ENCODE measurements around the gene MAP3K10. TPM values are rescaled to one million over a fixed set of nuclear protein-coding genes. Genes with fewer than 3 reads are reported as not detected.

MAP3K10 gene
- total and polyA plus RNA-seq, 4 experiments from 2014 or later = 2.0 to 30.2 (median 28.4) TPM; not detected in 1

DNA sequence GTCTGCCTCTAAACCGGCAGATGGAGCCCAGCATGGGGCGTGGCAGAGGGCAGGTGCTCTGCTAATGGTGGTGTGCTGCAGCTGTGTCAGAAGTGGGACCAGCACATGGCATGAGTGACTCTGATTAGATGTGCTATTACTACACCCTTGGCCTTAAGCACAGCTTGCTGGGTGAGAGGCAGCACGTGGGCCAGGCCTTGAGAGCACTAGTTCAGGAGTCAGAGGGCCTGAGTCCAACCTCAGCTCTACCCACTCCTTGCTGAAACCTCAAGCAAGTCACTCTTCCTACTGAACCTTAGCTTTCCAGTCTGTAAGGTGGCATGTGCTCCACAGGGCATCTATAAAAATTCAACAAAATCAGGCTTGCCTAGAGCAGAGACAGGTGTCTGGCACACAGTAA lies 71.2 kb downstream of the MAP3K10 start:
- Mint-ChIP-seq H3K9me3 (peaks cover 0 to 2% (median 0%) of the 10 kb centered on the region in 8 donors), H3K4me1 (peaks cover 16 to 49% (median 25%) of the 10 kb centered on the region in 4 donors), H3K36me3 (peaks cover 19 to 53% of the 10 kb centered on the region in 2 donors), H3K27ac (no peak overlapping the region), H3K4me3 (no peak overlapping the region), H3K27me3 (no peaks in the 10 kb centered on the region)
- H3K9me3 ChIP-seq (ENCODE audit: control insufficient read depth in 1 of 2, low read length in 2 of 2) = no peaks in the 10 kb centered on the region
- POLR2A ChIA-PET (ENCODE audit: partially characterized antibody) = interaction anchor here (0.6 kb wide), 1 partner anchor 8 kb away, joined by 3 read pairs; no protein-coding TSS in a partner anchor
- H3K4me3 ChIP-seq (ENCODE audit: low read length in 2 of 2) = no peak overlapping the region
- intact Hi-C loops (cut with micrococcal nuclease) = no loop called here
- CTCF ChIA-PET (ENCODE audit: partially characterized antibody) = no interaction called here
- peaks cover 14% of the 10 kb centered on the region for H3K36me3 ChIP-seq (ENCODE audit: insufficient read depth, low read length)
- H3K27me3 ChIP-seq (ENCODE audit: insufficient read depth, low read length) = no peaks in the 10 kb centered on the region
- no peaks in the 10 kb centered on the region for H3K4me1 ChIP-seq (ENCODE audit: insufficient read depth, low read length)
- no peak for DNase-seq
- H3K27ac ChIP-seq (ENCODE audit: low read depth, low read length) = no peak overlapping the region

DNA sequence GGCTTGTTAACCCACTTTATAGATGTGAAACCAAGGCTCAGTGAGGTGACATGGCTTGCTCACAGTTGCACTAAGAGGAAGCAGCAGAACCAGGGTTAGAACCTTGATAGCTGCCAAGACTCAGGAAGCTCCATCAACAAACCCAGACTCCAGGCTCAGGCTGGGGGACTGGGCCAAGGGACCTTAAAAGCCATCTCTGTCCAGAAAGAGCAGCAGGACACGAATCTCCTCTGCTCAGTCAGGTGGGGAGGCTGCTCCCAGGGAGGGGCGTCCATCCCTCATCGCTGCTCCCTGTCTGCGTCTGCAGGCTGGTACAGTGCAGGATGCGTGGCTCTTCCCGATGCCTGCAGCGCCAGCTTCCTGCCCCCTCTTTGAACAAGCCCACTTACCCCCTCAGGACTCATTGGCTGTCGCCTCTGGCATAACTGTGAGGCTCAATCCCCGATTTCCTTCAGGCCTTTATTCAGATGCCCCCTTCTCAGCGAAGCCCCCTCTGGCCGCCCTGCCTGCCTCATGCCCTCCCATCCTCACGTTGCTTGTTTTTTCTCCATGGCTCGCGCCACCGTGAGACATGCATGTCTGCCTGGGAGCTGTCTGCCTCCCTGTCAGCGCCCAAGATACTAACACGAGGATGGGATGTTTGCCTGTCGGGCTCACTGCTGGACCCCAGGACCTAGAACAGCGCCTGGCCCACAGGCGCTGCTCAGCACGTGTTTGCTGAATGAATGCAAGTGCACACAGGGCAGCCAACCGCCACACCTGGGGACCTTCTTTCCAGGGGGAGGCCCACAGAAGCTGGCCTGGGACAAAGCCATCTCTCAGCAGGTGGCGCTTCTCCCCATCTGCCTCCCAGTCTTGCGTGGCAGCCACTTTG lies 72.5 kb downstream of the MAP3K10 start:
- Histone ChIP-seq H3K4me3 (ENCODE audit: low read length in 2 of 2) (no peak overlapping the region), H3K4me1 (ENCODE audit: insufficient read depth, low read length) (no peaks in the 10 kb centered on the region), H3K9me3 (ENCODE audit: control insufficient read depth in 1 of 2, low read length in 2 of 2) (no peaks in the 10 kb centered on the region), H3K27me3 (ENCODE audit: insufficient read depth, low read length) (no peaks in the 10 kb centered on the region), H3K27ac (ENCODE audit: low read depth, low read length) (no peak overlapping the region), H3K36me3 (ENCODE audit: insufficient read depth, low read length) (peaks cover 14% of the 10 kb centered on the region)
- no peak overlapping the region for H3K27ac Mint-ChIP-seq
- CTCF ChIA-PET (ENCODE audit: partially characterized antibody) = no interaction called here
- H3K36me3 Mint-ChIP-seq = peaks cover 18 to 55% of the 10 kb centered on the region in 2 donors
- H3K27me3 Mint-ChIP-seq = no peaks in the 10 kb centered on the region
- H3K4me3 Mint-ChIP-seq = no peak overlapping the region
- peaks cover 0 to 2% (median 0%) of the 10 kb centered on the region in 8 donors for H3K9me3 Mint-ChIP-seq
- DNase-seq = no peak
- POLR2A ChIA-PET (ENCODE audit: partially characterized antibody) = no interaction called here
- peaks cover 14 to 47% (median 28%) of the 10 kb centered on the region in 4 donors for H3K4me1 Mint-ChIP-seq
- intact Hi-C loops (cut with micrococcal nuclease) = no loop called here

DNA sequence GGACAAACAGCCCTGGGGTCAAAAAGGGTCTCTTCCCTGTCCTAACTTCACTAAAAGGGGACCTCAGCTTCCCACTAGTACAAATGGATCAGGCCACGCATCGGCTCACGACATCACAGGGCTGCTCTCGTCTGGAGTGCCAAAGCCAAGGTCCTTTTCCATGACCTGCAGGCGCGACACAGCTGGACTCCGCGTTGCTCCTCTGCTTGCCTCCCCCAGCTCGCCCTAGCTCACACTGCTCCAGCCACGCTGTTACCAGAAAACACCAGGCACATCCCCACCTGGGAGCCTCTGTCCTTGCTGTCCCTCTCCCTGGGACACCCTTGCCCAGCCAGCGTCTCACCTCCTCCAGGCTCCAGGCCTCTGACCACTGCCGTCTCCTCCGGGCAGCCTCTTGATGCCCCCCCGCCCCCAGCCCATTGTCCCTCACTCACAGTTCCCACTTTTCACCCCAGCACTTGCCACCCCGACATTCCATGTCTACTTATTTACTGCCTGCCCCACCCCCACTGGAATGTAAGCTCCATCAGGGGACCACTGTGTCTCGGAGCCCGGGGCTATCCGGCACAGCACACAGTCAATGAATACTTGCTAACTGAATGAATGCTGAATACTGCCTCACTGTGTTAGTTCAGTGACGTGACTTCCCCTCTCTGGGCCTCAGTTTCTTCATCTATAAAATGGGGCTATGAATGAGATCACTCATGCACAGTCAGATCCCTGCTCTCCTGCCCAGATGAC lies 73.3 kb downstream of the MAP3K10 start:
- H3K4me1 ChIP-seq (ENCODE audit: insufficient read depth, low read length) = no peaks in the 10 kb centered on the region
- Mint-ChIP-seq H3K27ac (no peak overlapping the region), H3K4me3 (no peak overlapping the region), H3K36me3 (peaks cover 18 to 59% of the 10 kb centered on the region in 2 donors), H3K27me3 (no peaks in the 10 kb centered on the region), H3K4me1 (peaks cover 13 to 46% (median 29%) of the 10 kb centered on the region in 4 donors), H3K9me3 (peaks cover 0 to 2% (median 0%) of the 10 kb centered on the region in 8 donors)
- DNase-seq = no peak
- no peaks in the 10 kb centered on the region for H3K27me3 ChIP-seq (ENCODE audit: insufficient read depth, low read length)
- POLR2A ChIA-PET (ENCODE audit: partially characterized antibody) = interaction anchor here (0.6 to 0.7 kb wide), 2 partner anchors 14 to 41 kb away, joined by 3 read pairs; no protein-coding TSS in a partner anchor
- no peak overlapping the region for H3K27ac ChIP-seq (ENCODE audit: low read depth, low read length)
- H3K9me3 ChIP-seq (ENCODE audit: control insufficient read depth in 1 of 2, low read length in 2 of 2) = no peaks in the 10 kb centered on the region
- H3K4me3 ChIP-seq (ENCODE audit: low read length in 2 of 2) = no peak overlapping the region
- peaks cover 14% of the 10 kb centered on the region for H3K36me3 ChIP-seq (ENCODE audit: insufficient read depth, low read length)
- CTCF ChIA-PET (ENCODE audit: partially characterized antibody) = no interaction called here
- intact Hi-C loops (cut with micrococcal nuclease) = no loop called here

Other genes starting within 250 kb of the MAP3K10 start
- gene PSMC4, start 220.3 kb upstream of the MAP3K10 start, total RNA-seq = 10 to 100 TPM; 53.1 to 56.3 TPM
- 100 to 1,000 TPM in 1 of 2 donors, 10 to 100 TPM in 1; 96.4 to 135 TPM for gene PSMC4, start 220.3 kb upstream of the MAP3K10 start, polyA plus RNA-seq
- 10 to 100 TPM; 17.5 to 18.4 TPM for gene ZNF546, start 194.4 kb upstream of the MAP3K10 start, total RNA-seq
- 1 to 10 TPM; 2.9 TPM for gene ZNF546, start 194.4 kb upstream of the MAP3K10 start, polyA plus RNA-seq
- 10 to 100 TPM; 63.3 to 66.2 TPM for gene ZNF780B, start 135.2 kb upstream of the MAP3K10 start, total RNA-seq
- 1 to 10 TPM; 4.6 to 9.3 TPM for gene ZNF780B, start 135.2 kb upstream of the MAP3K10 start, polyA plus RNA-seq
- 10 to 100 TPM; 43.5 to 46.5 TPM for gene ZNF780A, start 100.5 kb upstream of the MAP3K10 start, total RNA-seq
- 10 to 100 TPM; 11.5 to 18.4 TPM for gene ZNF780A, start 100.5 kb upstream of the MAP3K10 start, polyA plus RNA-seq
- gene TTC9B, start 27.0 kb downstream of the MAP3K10 start, total RNA-seq = not detected
- not detected for gene TTC9B, start 27.0 kb downstream of the MAP3K10 start, polyA plus RNA-seq
- gene CCNP, start 35.3 kb downstream of the MAP3K10 start, total RNA-seq = 1 to 10 TPM; 1.2 to 1.4 TPM
- gene CCNP, start 35.3 kb downstream of the MAP3K10 start, polyA plus RNA-seq = not detected
- 100 to 1,000 TPM; 168 to 180 TPM for gene AKT2, start 93.9 kb downstream of the MAP3K10 start, total RNA-seq
- 10 to 100 TPM; 10.6 to 27.8 TPM for gene AKT2, start 93.9 kb downstream of the MAP3K10 start, polyA plus RNA-seq
- 10 to 100 TPM; 13.7 to 17.7 TPM for gene C19orf47, start 157.0 kb downstream of the MAP3K10 start, total RNA-seq
- 10 to 100 TPM; 10.0 to 10.7 TPM for gene C19orf47, start 157.0 kb downstream of the MAP3K10 start, polyA plus RNA-seq
- gene PLD3, start 157.3 kb downstream of the MAP3K10 start, total RNA-seq = 100 to 1,000 TPM; 116 to 117 TPM
- 10 to 100 TPM; 61.0 to 74.7 TPM for gene PLD3, start 157.3 kb downstream of the MAP3K10 start, polyA plus RNA-seq
- gene HIPK4, start 198.8 kb downstream of the MAP3K10 start, total RNA-seq = not detected
- not detected for gene HIPK4, start 198.8 kb downstream of the MAP3K10 start, polyA plus RNA-seq
- 1 to 10 TPM; 3.3 to 3.4 TPM for gene PRX, start 222.0 kb downstream of the MAP3K10 start, total RNA-seq
- under 1 TPM in 1 of 2 donors, not detected in 1; 0.23 TPM for gene PRX, start 222.0 kb downstream of the MAP3K10 start, polyA plus RNA-seq
- 10 to 100 TPM; 10.6 to 11.3 TPM for gene SERTAD1, start 234.6 kb downstream of the MAP3K10 start, total RNA-seq
- gene SERTAD1, start 234.6 kb downstream of the MAP3K10 start, polyA plus RNA-seq = 10 to 100 TPM in 1 of 2 donors, 1 to 10 TPM in 1; 5.4 to 10.7 TPM